Chondrocyte (in vitro differentiated cells): ENCODE measurements around the gene MIAT. TPM values are rescaled to one million over a fixed set of nuclear protein-coding genes. Genes with fewer than 3 reads are reported as not detected.

Experiments used
- DNase-seq: peaks from one replicate; pipeline ENCODE4 v3.0.0; 2021; ENCODE audit warnings: mixed read lengths, low spot score
- H3K27ac Mint-ChIP-seq: one replicate; pipeline ENCODE4 v1.8.0; 2021; ENCODE audit warnings: mild to moderate bottlenecking, moderate library complexity, mixed read lengths; ENCODE audit not compliant: unreplicated experiment
- H3K27me3 Mint-ChIP-seq: 2 replicates; pipeline ENCODE4 v1.8.0; 2021; ENCODE audit warnings: low read depth, mixed read lengths
- H3K36me3 Mint-ChIP-seq: 2 replicates; pipeline ENCODE4 v1.8.0; 2021; ENCODE audit warnings: low read depth, mixed read lengths
- H3K4me1 Mint-ChIP-seq: 2 replicates; pipeline ENCODE4 v1.8.0; 2021; ENCODE audit warnings: low read depth, mild to moderate bottlenecking, mixed read lengths
- H3K4me3 Mint-ChIP-seq: one replicate; pipeline ENCODE4 v1.8.0; 2021; ENCODE audit warnings: mild to moderate bottlenecking, moderate library complexity, mixed read lengths; ENCODE audit not compliant: unreplicated experiment
- H3K9me3 Mint-ChIP-seq: 2 replicates; pipeline ENCODE4 v1.8.0; 2021; ENCODE audit warnings: low read depth, mixed read lengths
- total RNA-seq: library from RNA; stranded (reverse); gene quantifications from 3 replicates; pipeline ENCODE4 v1.2.1, GENCODE V29; 2021
- TF ChIP-seq, protein P1 (sequence below): fragments of 200-600 bp; sonication (generic); IDR thresholded peaks from 2 replicates; pipeline ENCODE4 v1.5.0; 2021; ENCODE audit warnings: antibody characterized with exemption, mild to moderate bottlenecking, moderate library complexity

Gene MIAT
- total RNA-seq, 1 donor from 2014 or later, result 3.5 TPM

DNA sequence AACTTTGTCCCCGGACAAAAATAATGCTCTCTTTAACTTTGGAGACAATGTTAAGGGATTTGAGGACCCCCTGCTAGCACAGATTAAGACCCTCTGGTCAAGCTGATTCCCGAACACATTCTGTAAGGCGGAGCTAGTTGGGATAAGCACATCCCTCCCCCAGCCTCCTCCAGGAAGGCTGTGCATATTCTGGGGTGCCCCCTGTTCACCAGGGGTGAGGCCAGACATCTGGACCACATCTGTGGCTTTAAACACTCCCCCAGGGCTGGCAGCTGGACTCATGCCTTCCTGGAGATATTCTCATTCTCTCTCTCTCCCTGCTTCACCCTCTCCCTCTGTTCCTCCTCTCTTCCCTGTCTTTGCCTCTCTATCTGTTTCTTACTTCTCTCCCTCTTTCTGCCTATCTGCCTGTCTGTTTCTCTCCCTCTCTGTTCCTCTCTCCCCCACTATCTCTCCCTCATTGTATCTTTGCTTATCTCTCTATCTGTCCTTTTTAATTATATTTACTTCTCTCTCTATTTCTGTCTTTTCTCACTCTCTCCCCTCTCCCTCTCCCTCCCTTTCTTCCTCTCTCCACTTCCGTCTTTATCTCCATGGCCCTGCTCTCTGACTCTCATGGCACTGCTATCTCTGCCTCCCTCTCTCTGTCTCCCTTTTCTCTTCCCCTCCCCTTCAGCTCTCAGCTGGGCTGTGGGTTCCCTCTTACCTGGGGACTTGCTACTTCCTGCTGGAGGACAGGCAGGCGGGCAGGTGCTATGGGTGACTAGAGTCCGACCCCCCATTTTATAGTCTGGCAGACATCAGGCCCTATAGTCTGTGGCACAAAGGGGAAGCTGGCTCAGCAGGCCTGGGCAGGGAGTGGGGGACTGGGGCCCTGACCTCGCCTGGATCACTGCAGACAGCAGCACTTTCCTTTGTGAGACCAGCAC is 39.9 kb upstream of the MIAT start, which contains the start of gene CRYBB1:
Gene CRYBB1 (minus strand): TSS at position 757 of the 929 bp plus-strand sequence. CDS start 1,708 bp downstream, outside the sequence.
- Mint-ChIP-seq H3K27ac (no peak within 1 kb of the TSS), H3K27me3 (peaks cover 17% of the 10 kb centered on the region), H3K9me3 (no peaks in the 10 kb centered on the region), H3K4me1 (peaks cover 4% of the 10 kb centered on the region), H3K36me3 (no peaks in the 10 kb centered on the region), H3K4me3 (no peak within 1 kb of the TSS)
- DNase-seq, result no peak
- TF ChIP-seq, protein P1, sequence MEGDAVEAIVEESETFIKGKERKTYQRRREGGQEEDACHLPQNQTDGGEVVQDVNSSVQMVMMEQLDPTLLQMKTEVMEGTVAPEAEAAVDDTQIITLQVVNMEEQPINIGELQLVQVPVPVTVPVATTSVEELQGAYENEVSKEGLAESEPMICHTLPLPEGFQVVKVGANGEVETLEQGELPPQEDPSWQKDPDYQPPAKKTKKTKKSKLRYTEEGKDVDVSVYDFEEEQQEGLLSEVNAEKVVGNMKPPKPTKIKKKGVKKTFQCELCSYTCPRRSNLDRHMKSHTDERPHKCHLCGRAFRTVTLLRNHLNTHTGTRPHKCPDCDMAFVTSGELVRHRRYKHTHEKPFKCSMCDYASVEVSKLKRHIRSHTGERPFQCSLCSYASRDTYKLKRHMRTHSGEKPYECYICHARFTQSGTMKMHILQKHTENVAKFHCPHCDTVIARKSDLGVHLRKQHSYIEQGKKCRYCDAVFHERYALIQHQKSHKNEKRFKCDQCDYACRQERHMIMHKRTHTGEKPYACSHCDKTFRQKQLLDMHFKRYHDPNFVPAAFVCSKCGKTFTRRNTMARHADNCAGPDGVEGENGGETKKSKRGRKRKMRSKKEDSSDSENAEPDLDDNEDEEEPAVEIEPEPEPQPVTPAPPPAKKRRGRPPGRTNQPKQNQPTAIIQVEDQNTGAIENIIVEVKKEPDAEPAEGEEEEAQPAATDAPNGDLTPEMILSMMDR, result no peak

DNA sequence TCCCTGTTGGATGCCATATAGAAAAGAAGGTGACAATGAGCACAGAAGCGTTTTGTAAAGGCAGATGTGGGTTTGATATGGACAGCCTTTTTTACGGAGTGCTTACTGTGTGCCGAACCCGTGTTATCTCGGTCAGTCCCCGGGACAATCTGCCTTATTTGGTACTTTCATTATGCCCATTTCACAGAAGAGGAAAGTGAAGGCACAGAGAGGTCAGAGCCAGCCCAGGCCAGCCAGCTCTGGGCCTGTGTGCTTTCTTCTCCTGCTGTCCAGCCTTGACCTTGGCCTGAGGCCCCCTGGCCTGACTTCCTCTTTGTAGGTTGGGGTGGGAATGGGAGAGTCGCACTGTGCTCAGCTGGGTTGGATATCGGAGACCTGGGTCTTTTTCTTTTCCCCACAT is 38.9 kb upstream of the MIAT start:
- no peaks in the 10 kb centered on the region for H3K9me3 Mint-ChIP-seq
- H3K27ac Mint-ChIP-seq, result no peak overlapping the region
- no peaks in the 10 kb centered on the region for H3K36me3 Mint-ChIP-seq
- no peak for DNase-seq
- TF ChIP-seq, protein P1, result no peak
- H3K4me3 Mint-ChIP-seq, result no peak overlapping the region
- H3K27me3 Mint-ChIP-seq, result peaks cover 17% of the 10 kb centered on the region
- peaks cover 4% of the 10 kb centered on the region for H3K4me1 Mint-ChIP-seq

DNA sequence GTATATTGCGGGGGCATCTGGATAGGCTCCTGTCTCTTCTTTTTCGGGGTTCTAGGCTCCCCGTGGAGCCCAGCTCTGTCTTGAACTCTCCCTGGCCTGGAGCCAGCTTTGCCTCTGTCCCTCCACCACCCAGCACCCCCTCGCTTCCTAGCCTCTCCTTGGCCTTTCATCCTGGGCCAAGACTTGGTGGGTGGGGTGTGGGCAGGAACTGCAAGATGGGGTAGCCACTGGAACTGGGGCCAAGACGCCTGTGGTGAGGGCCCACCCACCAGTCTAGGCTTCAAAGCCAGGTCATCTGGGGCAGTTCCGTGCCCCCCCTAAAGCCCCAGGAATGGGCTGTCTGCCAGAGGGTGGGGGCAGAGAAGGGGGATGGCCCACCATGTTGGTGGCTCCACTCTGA is 37.9 kb upstream of the MIAT start:
- H3K27me3 Mint-ChIP-seq, result peaks cover 10% of the 10 kb centered on the region
- no peak for DNase-seq
- no peaks in the 10 kb centered on the region for H3K36me3 Mint-ChIP-seq
- TF ChIP-seq, protein P1, result no peak
- no peaks in the 10 kb centered on the region for H3K9me3 Mint-ChIP-seq
- no peak overlapping the region for H3K4me3 Mint-ChIP-seq
- no peak overlapping the region for H3K27ac Mint-ChIP-seq
- no peaks in the 10 kb centered on the region for H3K4me1 Mint-ChIP-seq

GRCh38 chr22:26620197-26620596 is 37.2 kb upstream of the MIAT start:
- TF ChIP-seq, protein P1, result no peak
- DNase-seq, result no peak
- H3K27me3 Mint-ChIP-seq, result peaks cover 10% of the 10 kb centered on the region
- no peak overlapping the region for H3K27ac Mint-ChIP-seq
- H3K4me1 Mint-ChIP-seq, result no peaks in the 10 kb centered on the region
- H3K36me3 Mint-ChIP-seq, result no peaks in the 10 kb centered on the region
- no peak overlapping the region for H3K4me3 Mint-ChIP-seq
- H3K9me3 Mint-ChIP-seq, result no peaks in the 10 kb centered on the region

DNA sequence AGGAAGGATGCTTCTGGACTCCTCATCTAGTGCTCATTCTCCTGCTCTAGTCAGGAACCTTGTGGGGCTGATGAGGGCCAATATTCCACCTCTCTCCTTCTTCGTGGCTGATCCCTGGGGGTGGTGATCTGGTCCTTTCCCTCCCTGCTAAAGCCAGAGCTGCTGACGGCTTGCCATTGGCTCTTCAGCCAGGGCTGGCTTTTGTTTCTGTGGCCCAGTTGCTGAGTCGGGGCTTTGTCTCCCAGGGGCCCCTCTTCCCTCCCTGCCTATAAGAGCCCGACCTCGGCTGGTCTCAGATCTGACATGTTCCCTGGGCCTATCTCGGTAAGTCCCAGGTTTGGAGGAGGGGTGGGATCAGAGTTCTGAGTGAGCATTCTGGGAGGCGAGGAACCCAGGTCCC is 35.7 kb upstream of the MIAT start, which contains the start of gene CRYBA4:
Gene CRYBA4 (plus strand): TSS at position 301 of the 400 bp plus-strand sequence. CDS start 634 bp downstream, outside the sequence.
- DNase-seq, result no peak
- H3K27ac Mint-ChIP-seq, result no peak within 1 kb of the TSS
- no peaks in the 10 kb centered on the region for H3K36me3 Mint-ChIP-seq
- H3K4me3 Mint-ChIP-seq, result no peak within 1 kb of the TSS
- no peaks in the 10 kb centered on the region for H3K4me1 Mint-ChIP-seq
- H3K9me3 Mint-ChIP-seq, result no peaks in the 10 kb centered on the region
- TF ChIP-seq, protein P1, result no peak
- H3K27me3 Mint-ChIP-seq, result peaks cover 10% of the 10 kb centered on the region
